ENCODE data around the gene CBFA2T2. TPM values are rescaled to one million over a fixed set of nuclear protein-coding genes. Genes with fewer than 3 reads are reported as not detected.

CBFA2T2 gene
- total and polyA plus RNA-seq, 2 experiments from 2014 or later: 29.2 to 33.1 TPM

- Histone ChIP-seq H3K4me1 (ENCODE audit: insufficient read depth) (peaks cover 14% of the 10 kb centered on the region), H3K36me3 (replicated peaks; ENCODE audit: insufficient read depth, low read depth) (no peaks in the 10 kb centered on the region), H3K4me2 (no peak overlapping the region), H3K27ac (no peak overlapping the region), H3K79me2 (peaks cover 10% of the 10 kb centered on the region), H2AFZ (no peak overlapping the region), H3K9me2 (replicated peaks; ENCODE audit: insufficient read depth) (no peaks in the 10 kb centered on the region), H4K20me1 (ENCODE audit: insufficient read depth, poor library complexity, severe bottlenecking) (no peaks in the 10 kb centered on the region), H3K4me3 (no peak overlapping the region), H3K9me3 (ENCODE audit: low read depth) (no peaks in the 10 kb centered on the region), H3K27me3 (no peaks in the 10 kb centered on the region)
- TF ChIP-seq, protein P1, sequence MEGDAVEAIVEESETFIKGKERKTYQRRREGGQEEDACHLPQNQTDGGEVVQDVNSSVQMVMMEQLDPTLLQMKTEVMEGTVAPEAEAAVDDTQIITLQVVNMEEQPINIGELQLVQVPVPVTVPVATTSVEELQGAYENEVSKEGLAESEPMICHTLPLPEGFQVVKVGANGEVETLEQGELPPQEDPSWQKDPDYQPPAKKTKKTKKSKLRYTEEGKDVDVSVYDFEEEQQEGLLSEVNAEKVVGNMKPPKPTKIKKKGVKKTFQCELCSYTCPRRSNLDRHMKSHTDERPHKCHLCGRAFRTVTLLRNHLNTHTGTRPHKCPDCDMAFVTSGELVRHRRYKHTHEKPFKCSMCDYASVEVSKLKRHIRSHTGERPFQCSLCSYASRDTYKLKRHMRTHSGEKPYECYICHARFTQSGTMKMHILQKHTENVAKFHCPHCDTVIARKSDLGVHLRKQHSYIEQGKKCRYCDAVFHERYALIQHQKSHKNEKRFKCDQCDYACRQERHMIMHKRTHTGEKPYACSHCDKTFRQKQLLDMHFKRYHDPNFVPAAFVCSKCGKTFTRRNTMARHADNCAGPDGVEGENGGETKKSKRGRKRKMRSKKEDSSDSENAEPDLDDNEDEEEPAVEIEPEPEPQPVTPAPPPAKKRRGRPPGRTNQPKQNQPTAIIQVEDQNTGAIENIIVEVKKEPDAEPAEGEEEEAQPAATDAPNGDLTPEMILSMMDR (IDR thresholded peaks at IDR 0.05; ENCODE audit: poor library complexity): no peak
- TF ChIP-seq EZH2phosphoT487 (IDR thresholded peaks at IDR 0.05; ENCODE audit: low read depth, severe bottlenecking, unreplicated experiment): no peak
- no peak for DNase-seq (ENCODE audit: low spot score)
- WGBS (ENCODE audit: low lambda C conversion rate, missing lambda C conversion rate): 91% methylated on average over 7 of the region's 7 CpGs
Measured at GRCh38 chr20:33660685-33661058, 170.8 kb downstream of the CBFA2T2 start.

DNA sequence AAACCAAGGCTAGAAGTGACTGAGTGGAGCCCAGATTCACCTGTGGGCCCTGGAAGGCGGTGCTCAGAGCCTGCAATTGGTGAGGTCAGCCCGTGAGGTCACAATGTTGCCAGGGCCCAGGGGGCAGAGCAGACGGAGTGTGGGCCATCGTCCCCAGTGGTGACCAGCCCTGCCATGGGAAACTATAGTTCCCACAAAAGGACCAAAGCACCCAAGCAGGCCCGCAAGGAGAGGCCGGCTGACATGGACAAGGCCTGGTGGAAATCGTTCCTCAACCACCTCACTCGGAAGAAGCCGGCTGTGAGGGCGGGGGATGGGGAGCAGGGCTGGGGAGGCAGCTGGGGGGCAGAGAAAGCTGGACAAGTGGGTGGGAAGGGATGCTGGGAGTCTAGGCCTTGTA lies 172.3 kb downstream of the CBFA2T2 start, which contains the start of gene C20orf144:
Gene C20orf144 (plus strand): TSS at position 156 of the 400 bp plus-strand sequence. CDS start 19 bp downstream, at position 175.
- peak within 1 kb of the TSS; percentile 88 for H2AFZ ChIP-seq
- H3K4me1 ChIP-seq (ENCODE audit: insufficient read depth): peaks cover 14% of the 10 kb centered on the region
- H3K9me2 ChIP-seq (replicated peaks; ENCODE audit: insufficient read depth): no peaks in the 10 kb centered on the region
- H3K36me3 ChIP-seq (replicated peaks; ENCODE audit: insufficient read depth, low read depth): no peaks in the 10 kb centered on the region
- WGBS (ENCODE audit: low lambda C conversion rate, missing lambda C conversion rate): 94% methylated on average over 10 of the region's 10 CpGs
- peak within 1 kb of the TSS; percentile 97 for H3K4me2 ChIP-seq
- peak within 1 kb of the TSS; percentile 95 for H3K27ac ChIP-seq
- TF ChIP-seq EZH2phosphoT487 (IDR thresholded peaks at IDR 0.05; ENCODE audit: low read depth, severe bottlenecking, unreplicated experiment): no peak
- no peak for TF ChIP-seq EZH2 (IDR thresholded peaks at IDR 0.05; ENCODE audit: borderline replicate concordance)
- TF ChIP-seq, protein P1 (IDR thresholded peaks at IDR 0.05; ENCODE audit: poor library complexity): no peak
- H3K9me3 ChIP-seq (ENCODE audit: low read depth): no peaks in the 10 kb centered on the region
- DNase-seq (ENCODE audit: low spot score): no peak
- H4K20me1 ChIP-seq (ENCODE audit: insufficient read depth, poor library complexity, severe bottlenecking): no peaks in the 10 kb centered on the region
- peaks cover 10% of the 10 kb centered on the region for H3K79me2 ChIP-seq
- H3K4me3 ChIP-seq: peak within 1 kb of the TSS; percentile 88
- H3K27me3 ChIP-seq: no peaks in the 10 kb centered on the region

- TF ChIP-seq EZH2 (IDR thresholded peaks at IDR 0.05; ENCODE audit: borderline replicate concordance) (no peak), EZH2phosphoT487 (IDR thresholded peaks at IDR 0.05; ENCODE audit: low read depth, severe bottlenecking, unreplicated experiment) (no peak)
- TF ChIP-seq, protein P1 (IDR thresholded peaks at IDR 0.05; ENCODE audit: poor library complexity): no peak
- Histone ChIP-seq H2AFZ (peak overlapping the region; percentile 88), H3K9me3 (ENCODE audit: low read depth) (no peaks in the 10 kb centered on the region), H4K20me1 (ENCODE audit: insufficient read depth, poor library complexity, severe bottlenecking) (no peaks in the 10 kb centered on the region), H3K4me2 (peak overlapping the region; percentile 97), H3K27ac (peak overlapping the region; percentile 95), H3K4me3 (peak overlapping the region; percentile 88), H3K36me3 (replicated peaks; ENCODE audit: insufficient read depth, low read depth) (no peaks in the 10 kb centered on the region), H3K79me2 (peaks cover 10% of the 10 kb centered on the region), H3K27me3 (no peaks in the 10 kb centered on the region), H3K4me1 (ENCODE audit: insufficient read depth) (peaks cover 14% of the 10 kb centered on the region), H3K9me2 (replicated peaks; ENCODE audit: insufficient read depth) (no peaks in the 10 kb centered on the region)
- peak; percentile 96 for DNase-seq (ENCODE audit: low spot score)
- WGBS (ENCODE audit: low lambda C conversion rate, missing lambda C conversion rate): 2% methylated on average over 79 of the region's 84 CpGs
Measured at GRCh38 chr20:33663161-33664084, 173.5 kb downstream of the CBFA2T2 start.

Data from hepatocyte (in vitro differentiated cells).